RWPE2 (cell line): Measurements from ENCODE around the gene MCC.
A peak's percentile ranks its signal among the peaks of the same experiment; 100 is the strongest.
"Not testable (repeated sequence)": the region's sequence is repeated elsewhere in the genome, so short reads cannot be mapped to it uniquely, and the experiment has no call there.

Experiments
- ATAC-seq: fragments of 200-7000 bp; cut with Tn5 transposase; 3 replicates; pipeline ENCODE4 v1.9.1; 2021; ENCODE audit warnings: low read depth
- DNase-seq: peaks from one replicate; pipeline ENCODE4 v3.0.0-alpha.2; 2020; ENCODE audit warnings: low spot score
- H3K27ac ChIP-seq: fragments of 450-650 bp; 2 replicates; pipeline ENCODE4 v1.5.1; 2017; ENCODE audit warnings: mild to moderate bottlenecking; ENCODE audit not compliant: poor library complexity, severe bottlenecking
- H3K27me3 ChIP-seq: fragments of 250-450 bp; sonication (Bioruptor Pico); 2 replicates; pipeline ENCODE4 v1.5.1; 2021; ENCODE audit warnings: mild to moderate bottlenecking, moderate library complexity; ENCODE audit not compliant: insufficient read depth, poor library complexity, severe bottlenecking
- H3K36me3 ChIP-seq: fragments of 250-450 bp; sonication (Bioruptor Pico); 2 replicates; pipeline ENCODE4 v1.5.1; 2020; ENCODE audit warnings: low read depth, mild to moderate bottlenecking, moderate library complexity
- H3K4me1 ChIP-seq: fragments of 250-450 bp; sonication (Bioruptor Pico); 2 replicates; pipeline ENCODE4 v1.5.1; 2021; ENCODE audit warnings: mild to moderate bottlenecking, moderate library complexity; ENCODE audit not compliant: insufficient read depth, poor library complexity, severe bottlenecking
- H3K4me3 ChIP-seq: fragments of 250-450 bp; sonication (Bioruptor Pico); 2 replicates; pipeline ENCODE4 v1.5.1; 2021; ENCODE audit warnings: mild to moderate bottlenecking, moderate library complexity; ENCODE audit not compliant: severe bottlenecking
- H3K9me3 ChIP-seq: fragments of 250-450 bp; sonication (Bioruptor Pico); 2 replicates; pipeline ENCODE4 v1.5.1; 2021; ENCODE audit warnings: mild to moderate bottlenecking, moderate library complexity; ENCODE audit not compliant: severe bottlenecking
- CTCF ChIP-seq: fragments of 450-650 bp; IDR thresholded peaks from one replicate; pipeline ENCODE4 v1.5.1; 2017; ENCODE audit warnings: mild to moderate bottlenecking, moderate library complexity; ENCODE audit not compliant: poor library complexity, severe bottlenecking

MCC gene

GRCh38 chr5:113081881-113082546 is 406.2 kb downstream of the MCC start:
- TF ChIP-seq CTCF = no peak
- H3K9me3 ChIP-seq = no peaks in the 10 kb centered on the region
- H3K4me1 ChIP-seq = no peaks in the 10 kb centered on the region
- no peak overlapping the region for H3K4me3 ChIP-seq
- H3K27ac ChIP-seq = peak overlapping the region; percentile 20
- H3K27me3 ChIP-seq = no peaks in the 10 kb centered on the region
- ATAC-seq (peak; percentile 88), DNase-seq (no peak)
- H3K36me3 ChIP-seq = peaks cover 30% of the 10 kb centered on the region

- peaks cover 33% of the 10 kb centered on the region for H3K36me3 ChIP-seq
- H3K9me3 ChIP-seq = no peaks in the 10 kb centered on the region
- no peaks in the 10 kb centered on the region for H3K4me1 ChIP-seq
- peak overlapping the region; percentile 20 for H3K27ac ChIP-seq
- TF ChIP-seq CTCF = no peak
- H3K27me3 ChIP-seq = no peaks in the 10 kb centered on the region
- ATAC-seq = no peak
- no peak overlapping the region for H3K4me3 ChIP-seq
- DNase-seq = no peak
Observed at GRCh38 chr5:113081091-113081839, 407.0 kb downstream of the MCC start.

- not testable (repeated sequence) for DNase-seq, ATAC-seq, H3K27ac ChIP-seq, H3K27me3 ChIP-seq, H3K4me1 ChIP-seq, H3K4me3 ChIP-seq, H3K9me3 ChIP-seq
- H3K36me3 ChIP-seq = peaks cover 19% of the 10 kb centered on the region
Observed at GRCh38 chr5:113076649-113077048, 411.6 kb downstream of the MCC start.

GRCh38 chr5:113075019-113075418 is 413.2 kb downstream of the MCC start:
- Histone ChIP-seq H3K27ac (no peak overlapping the region), H3K4me1 (no peaks in the 10 kb centered on the region), H3K9me3 (no peaks in the 10 kb centered on the region), H3K4me3 (no peak overlapping the region), H3K27me3 (no peaks in the 10 kb centered on the region), H3K36me3 (peaks cover 29% of the 10 kb centered on the region)
- TF ChIP-seq CTCF = no peak
- DNase-seq (no peak), ATAC-seq (no peak)

- not testable (repeated sequence) for DNase-seq, H3K4me3 ChIP-seq, H3K4me1 ChIP-seq, H3K27me3 ChIP-seq, ATAC-seq, H3K9me3 ChIP-seq, H3K27ac ChIP-seq
- H3K36me3 ChIP-seq = peaks cover 34% of the 10 kb centered on the region
Observed at GRCh38 chr5:113073629-113074034, 414.6 kb downstream of the MCC start.

GRCh38 chr5:113071401-113071800 is 416.9 kb downstream of the MCC start:
- Histone ChIP-seq H3K27ac (no peak overlapping the region), H3K4me3 (no peak overlapping the region), H3K9me3 (no peaks in the 10 kb centered on the region), H3K4me1 (no peaks in the 10 kb centered on the region), H3K36me3 (peaks cover 39% of the 10 kb centered on the region), H3K27me3 (no peaks in the 10 kb centered on the region)
- TF ChIP-seq CTCF = no peak
- no peak for DNase-seq
- no peak for ATAC-seq
